ENCODE results near the gene SP6.

Gene SP6

DNA sequence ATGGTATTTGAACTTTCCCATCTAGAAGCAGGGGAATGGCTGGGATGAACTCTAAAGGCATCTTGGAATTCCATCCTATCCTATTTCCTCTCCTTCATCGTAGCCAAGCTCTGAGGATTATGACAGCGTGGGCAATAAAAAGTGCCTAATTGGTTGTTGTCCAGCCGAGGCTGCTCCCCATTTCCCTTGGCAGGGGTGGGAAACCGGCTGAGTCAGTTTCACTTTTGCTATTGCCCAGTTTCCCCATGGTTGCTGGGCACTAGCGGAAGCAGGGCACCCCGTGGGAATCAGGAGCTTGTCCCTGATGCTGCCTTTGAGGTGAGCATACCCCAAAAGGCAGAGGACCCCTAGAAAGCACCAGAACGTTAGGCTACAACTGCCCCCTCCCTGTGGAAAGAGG, 31.3 kb upstream of the SP6 start:
- Histone ChIP-seq H4K20me1 (ENCODE audit: low read depth, low read length) (no peaks in the 10 kb centered on the region), H3K9ac (ENCODE audit: low read length) (no peak overlapping the region), H3K27ac (ENCODE audit: low read depth, low read length) (no peak overlapping the region), H3K79me2 (ENCODE audit: insufficient read depth, low read length) (no peaks in the 10 kb centered on the region), H3K27me3 (ENCODE audit: low read length) (no peaks in the 10 kb centered on the region), H3K9me3 (ENCODE audit: insufficient read depth, low read length) (no peaks in the 10 kb centered on the region), H3K36me3 (ENCODE audit: low read length) (no peaks in the 10 kb centered on the region), H3K4me3 (ENCODE audit: insufficient read depth, low read length, poor library complexity, severe bottlenecking) (no peak overlapping the region), H2AFZ (ENCODE audit: low read depth, low read length, severe bottlenecking) (no peak overlapping the region), H3K9me2 (replicated peaks; ENCODE audit: insufficient read depth, low read length) (no peaks in the 10 kb centered on the region), H3K4me2 (ENCODE audit: low read depth, low read length, poor library complexity, severe bottlenecking) (no peak overlapping the region), H3F3A (ENCODE audit: insufficient read depth) (no peaks in the 10 kb centered on the region)
- TF ChIP-seq CTCF (IDR thresholded peaks at IDR 0.05; ENCODE audit: insufficient read depth, low read length, poor library complexity, severe bottlenecking) (no peak), EZH2phosphoT487 (conservative IDR thresholded peaks at IDR 0.05; ENCODE audit: low read length) (no peak)

- H3K9me2 ChIP-seq (replicated peaks; ENCODE audit: insufficient read depth, low read length), result no peaks in the 10 kb centered on the region
- H3K79me2 ChIP-seq (ENCODE audit: insufficient read depth, low read length), result no peaks in the 10 kb centered on the region
- H2AFZ ChIP-seq (ENCODE audit: low read depth, low read length, severe bottlenecking), result no peak overlapping the region
- H3K4me2 ChIP-seq (ENCODE audit: low read depth, low read length, poor library complexity, severe bottlenecking), result no peak overlapping the region
- H4K20me1 ChIP-seq (ENCODE audit: low read depth, low read length), result no peaks in the 10 kb centered on the region
- no peak overlapping the region for H3K27ac ChIP-seq (ENCODE audit: low read depth, low read length)
- no peaks in the 10 kb centered on the region for H3K9me3 ChIP-seq (ENCODE audit: insufficient read depth, low read length)
- H3K36me3 ChIP-seq (ENCODE audit: low read length), result no peaks in the 10 kb centered on the region
- no peaks in the 10 kb centered on the region for H3K27me3 ChIP-seq (ENCODE audit: low read length)
- TF ChIP-seq CTCF (IDR thresholded peaks at IDR 0.05; ENCODE audit: insufficient read depth, low read length, poor library complexity, severe bottlenecking) (no peak), EZH2phosphoT487 (conservative IDR thresholded peaks at IDR 0.05; ENCODE audit: low read length) (no peak)
- no peaks in the 10 kb centered on the region for H3F3A ChIP-seq (ENCODE audit: insufficient read depth)
- no peak overlapping the region for H3K9ac ChIP-seq (ENCODE audit: low read length)
- H3K4me3 ChIP-seq (ENCODE audit: insufficient read depth, low read length, poor library complexity, severe bottlenecking), result no peak overlapping the region
These were observed 29.0 kb upstream of the SP6 start for GRCh38 chr17:47879776-47880454.

DNA sequence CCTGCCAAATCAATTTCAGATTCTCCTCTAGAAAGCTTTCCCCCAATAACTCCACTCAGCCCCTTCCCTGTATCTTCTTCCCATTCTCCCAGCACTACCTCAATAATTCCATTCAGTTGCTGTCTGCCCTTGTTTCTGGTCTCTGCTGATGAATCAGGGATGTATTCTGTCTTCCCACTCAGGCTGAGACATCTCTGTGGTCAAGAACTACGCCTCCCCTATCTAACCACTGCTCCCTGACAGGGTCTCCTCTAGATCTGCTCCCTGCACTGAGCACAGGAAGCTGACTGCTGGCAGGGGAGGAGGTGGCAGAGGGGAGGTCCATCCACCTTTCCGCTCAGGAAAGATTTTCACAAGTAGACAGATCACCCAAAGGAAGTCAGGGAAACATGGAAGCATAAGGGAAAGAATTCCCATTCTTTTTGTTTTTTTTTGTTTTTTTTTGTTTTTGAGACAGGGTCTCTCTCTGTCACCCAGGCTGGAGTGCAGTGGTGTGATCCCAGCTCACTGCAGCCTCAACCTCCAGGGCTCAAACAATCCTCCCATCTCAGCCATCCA, 28.1 kb upstream of the SP6 start:
- Histone ChIP-seq H3F3A (ENCODE audit: insufficient read depth) (no peaks in the 10 kb centered on the region), H2AFZ (ENCODE audit: low read depth, low read length, severe bottlenecking) (no peak overlapping the region), H3K27me3 (ENCODE audit: low read length) (no peaks in the 10 kb centered on the region), H4K20me1 (ENCODE audit: low read depth, low read length) (no peaks in the 10 kb centered on the region), H3K79me2 (ENCODE audit: insufficient read depth, low read length) (no peaks in the 10 kb centered on the region), H3K9me2 (replicated peaks; ENCODE audit: insufficient read depth, low read length) (no peaks in the 10 kb centered on the region), H3K4me3 (ENCODE audit: insufficient read depth, low read length, poor library complexity, severe bottlenecking) (no peak overlapping the region), H3K36me3 (ENCODE audit: low read length) (no peaks in the 10 kb centered on the region), H3K4me2 (ENCODE audit: low read depth, low read length, poor library complexity, severe bottlenecking) (no peak overlapping the region), H3K27ac (ENCODE audit: low read depth, low read length) (no peak overlapping the region), H3K9ac (ENCODE audit: low read length) (no peak overlapping the region), H3K9me3 (ENCODE audit: insufficient read depth, low read length) (no peaks in the 10 kb centered on the region)
- TF ChIP-seq EZH2phosphoT487 (conservative IDR thresholded peaks at IDR 0.05; ENCODE audit: low read length) (no peak), CTCF (IDR thresholded peaks at IDR 0.05; ENCODE audit: insufficient read depth, low read length, poor library complexity, severe bottlenecking) (no peak)
